NCI-H1694 (cell line): ENCODE measurements around the gene TBCCD1.
"Not testable (repeated sequence)": the region's sequence is repeated elsewhere in the genome, so short reads cannot be mapped to it uniquely, and the experiment has no call there.

Experiments used
- DNase-seq: peaks from one replicate; lab custom pipeline; 2025; lab: John Stamatoyannopoulos, UW

Gene TBCCD1

GRCh38 chr3:186594591-186595113 lies 27.5 kb upstream of the TBCCD1 start:
- no peak for DNase-seq

GRCh38 chr3:186593862-186594261 lies 26.7 kb upstream of the TBCCD1 start:
- DNase-seq: no peak

- DNase-seq: no peak
These were observed 25.5 kb upstream of the TBCCD1 start for GRCh38 chr3:186592682-186593081.

- DNase-seq: no peak
These were observed 23.6 kb upstream of the TBCCD1 start for GRCh38 chr3:186590580-186591295.

- no peak for DNase-seq
These were observed 22.9 kb upstream of the TBCCD1 start for GRCh38 chr3:186589856-186590579.

- no peak for DNase-seq
These were observed 22.0 kb upstream of the TBCCD1 start for GRCh38 chr3:186589121-186589520.

GRCh38 chr3:186588632-186589031 lies 21.5 kb upstream of the TBCCD1 start:
- no peak for DNase-seq

- no peak for DNase-seq
These were observed 20.0 kb upstream of the TBCCD1 start for GRCh38 chr3:186587183-186587582.

- not testable (repeated sequence) for DNase-seq
These were observed 19.1 kb upstream of the TBCCD1 start for GRCh38 chr3:186586245-186586644.

- no peak for DNase-seq
These were observed 16.7 kb upstream of the TBCCD1 start for GRCh38 chr3:186583831-186584230.

GRCh38 chr3:186582541-186582940 lies 15.4 kb upstream of the TBCCD1 start:
- DNase-seq: no peak

GRCh38 chr3:186580785-186581184 lies 13.6 kb upstream of the TBCCD1 start:
- DNase-seq: no peak

GRCh38 chr3:186577521-186577920 lies 10.4 kb upstream of the TBCCD1 start:
- DNase-seq: no peak

- DNase-seq: no peak
These were observed 4.5 kb upstream of the TBCCD1 start for GRCh38 chr3:186571644-186572013.

GRCh38 chr3:186570941-186571643 lies 4.0 kb upstream of the TBCCD1 start:
- DNase-seq: no peak

GRCh38 chr3:186570096-186570940 lies 3.2 kb upstream of the TBCCD1 start, which contains the start of gene DNAJB11:
DNAJB11 (plus strand) TSS chr3:186570720; CDS start chr3:186570898, 178 bp downstream.
- DNase-seq: peak; percentile 99

GRCh38 chr3:186569779-186570095 lies 2.6 kb upstream of the TBCCD1 start:
- no peak for DNase-seq

GRCh38 chr3:186569361-186569760 lies 2.2 kb upstream of the TBCCD1 start:
- not testable (repeated sequence) for DNase-seq

- no peak for DNase-seq
These were observed 417 bp downstream of the TBCCD1 start for GRCh38 chr3:186566772-186567071.

GRCh38 chr3:186564586-186564985 lies 2.6 kb downstream of the TBCCD1 start:
- no peak for DNase-seq

- DNase-seq: no peak
These were observed 14.6 kb downstream of the TBCCD1 start for GRCh38 chr3:186552408-186553031.

- DNase-seq: no peak
These were observed 15.8 kb downstream of the TBCCD1 start for GRCh38 chr3:186551387-186551786.
